Muscle layer of duodenum (tissue), 2 donors: Measurements from ENCODE around the gene TMEM94.
"Not testable (repeated sequence)": the region's sequence is repeated elsewhere in the genome, so short reads cannot be mapped to it uniquely, and the experiment has no call there.

ENCODE experiments used
- H3K27ac ChIP-seq: one replicate; pipeline ENCODE4 v1.7.0; 2013; ENCODE audit warnings: mild to moderate bottlenecking, low read length
- H3K27me3 ChIP-seq: one replicate; pipeline ENCODE4 v1.7.0; 2013; ENCODE audit warnings: low read depth, mild to moderate bottlenecking, control low read depth, low read length
- H3K36me3 ChIP-seq, 2 donors: one replicate each; pipeline ENCODE4 v1.7.0; 2013; ENCODE audit warnings: low read length in 2 of 2, control low read depth in 1 of 2, mild to moderate bottlenecking in 1 of 2; ENCODE audit not compliant: insufficient read depth in 2 of 2, control insufficient read depth in 1 of 2
- H3K4me1 ChIP-seq, 2 donors: one replicate each; pipeline ENCODE4 v1.7.0; 2013; ENCODE audit warnings: low read length in 2 of 2, mild to moderate bottlenecking in 2 of 2, control low read depth in 1 of 2, moderate library complexity in 1 of 2; ENCODE audit not compliant: insufficient read depth in 2 of 2, control insufficient read depth in 1 of 2
- H3K4me3 ChIP-seq, 2 donors: one replicate each; pipeline ENCODE4 v1.7.0; 2013; ENCODE audit warnings: low read length in 2 of 2, low read depth in 1 of 2, mild to moderate bottlenecking in 1 of 2
- H3K9me3 ChIP-seq, 2 donors: one replicate each; pipeline ENCODE4 v1.7.0; 2013; ENCODE audit warnings: low read length in 2 of 2, control low read depth in 1 of 2, mild to moderate bottlenecking in 1 of 2; ENCODE audit not compliant: control insufficient read depth in 1 of 2
- donor health status: healthy.

TMEM94 gene

GRCh38 chr17:75515496-75516254, 59.2 kb downstream of the TMEM94 start, which contains the start of gene CASKIN2:
CASKIN2 (minus strand) TSS chr17:75515537; CDS start chr17:75513804, 1,733 bp downstream.
- H3K4me3 ChIP-seq = peak within 1 kb of the TSS; percentile 68 to 83
- no peaks in the 10 kb centered on the region for H3K27me3 ChIP-seq
- no peaks in the 10 kb centered on the region for H3K9me3 ChIP-seq
- H3K4me1 ChIP-seq = peaks cover 10 to 44% of the 10 kb centered on the region in 2 donors
- peak within 1 kb of the TSS; percentile 45 for H3K27ac ChIP-seq
- H3K36me3 ChIP-seq = peaks cover 3 to 9% of the 10 kb centered on the region in 2 donors

GRCh38 chr17:75516255-75516618, 59.8 kb downstream of the TMEM94 start, which contains the start of gene TSEN54:
TSEN54 (plus strand) TSS chr17:75516528; CDS start chr17:75516561, 33 bp downstream.
- H3K27me3 ChIP-seq = no peaks in the 10 kb centered on the region
- no peaks in the 10 kb centered on the region for H3K9me3 ChIP-seq
- no peak within 1 kb of the TSS for H3K27ac ChIP-seq
- peaks cover 3 to 8% of the 10 kb centered on the region in 2 donors for H3K36me3 ChIP-seq
- H3K4me3 ChIP-seq = peak within 1 kb of the TSS; percentile 68 to 83
- H3K4me1 ChIP-seq = peaks cover 10 to 43% of the 10 kb centered on the region in 2 donors

DNA sequence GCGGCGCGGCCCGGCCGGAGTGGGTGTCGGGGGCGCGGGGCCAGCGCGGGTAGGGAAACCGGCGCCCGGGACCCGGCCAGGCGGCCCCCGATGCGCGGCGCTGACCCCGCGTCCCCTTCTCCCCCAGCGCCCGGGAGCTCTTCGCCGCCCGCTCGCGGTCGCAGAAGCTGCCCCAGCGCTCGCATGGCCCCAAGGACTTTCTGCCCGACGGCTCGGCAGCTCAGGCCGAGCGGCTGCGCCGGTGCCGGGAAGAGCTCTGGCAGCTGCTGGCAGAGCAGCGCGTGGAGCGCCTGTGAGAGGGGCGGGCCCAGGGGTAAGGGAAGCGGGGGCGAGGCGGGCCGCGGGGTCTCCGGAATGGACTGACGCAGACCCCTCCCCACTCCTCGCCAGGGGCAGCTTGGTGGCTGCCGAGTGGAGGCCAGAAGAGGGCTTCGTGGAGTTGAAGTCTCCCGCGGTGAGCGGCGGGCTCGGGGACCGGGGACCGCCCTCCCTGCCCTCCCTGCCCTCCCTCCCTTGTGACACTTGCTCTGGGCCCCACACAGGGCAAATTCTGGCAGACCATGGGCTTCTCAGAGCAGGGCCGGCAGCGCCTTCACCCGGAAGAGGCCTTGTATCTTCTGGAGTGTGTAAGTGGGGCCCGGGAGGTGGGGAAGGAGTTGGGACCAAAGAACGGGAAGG, 60.3 kb downstream of the TMEM94 start:
- Histone ChIP-seq H3K4me1 (peaks cover 10 to 40% of the 10 kb centered on the region in 2 donors), H3K27me3 (no peaks in the 10 kb centered on the region), H3K4me3 (peak overlapping the region; percentile 50 to 83), H3K9me3 (no peaks in the 10 kb centered on the region), H3K36me3 (peaks cover under 1 to 8% of the 10 kb centered on the region in 2 donors), H3K27ac (no peak overlapping the region)

DNA sequence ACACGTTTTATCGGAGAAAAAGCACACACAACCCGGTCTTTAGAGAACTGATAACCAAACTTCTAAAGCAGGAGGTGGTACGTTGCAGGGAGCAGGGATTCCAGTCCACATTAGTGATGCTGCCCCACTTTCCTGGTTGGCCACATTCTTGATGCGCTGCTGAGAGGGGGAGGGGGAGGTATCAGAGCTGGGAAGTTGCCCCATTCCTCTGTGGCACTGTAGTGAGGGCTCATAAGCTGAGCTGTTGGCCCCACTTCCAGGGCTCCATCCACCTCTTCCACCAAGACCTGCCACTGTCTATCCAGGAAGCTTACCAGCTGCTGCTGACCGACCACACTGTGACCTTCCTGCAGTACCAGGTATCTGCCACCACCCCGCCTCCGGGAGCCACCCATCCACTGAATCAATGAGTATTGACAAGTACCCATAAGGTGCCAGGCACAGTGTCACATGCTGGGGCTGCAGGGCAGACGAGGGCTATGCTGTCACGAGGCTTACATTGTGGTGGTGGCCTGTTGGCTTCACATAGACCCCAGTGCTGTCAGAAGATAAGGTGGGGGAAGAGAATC, 60.9 kb downstream of the TMEM94 start:
- no peaks in the 10 kb centered on the region for H3K27me3 ChIP-seq
- H3K36me3 ChIP-seq = peaks cover 0 to 12% of the 10 kb centered on the region in 2 donors

GRCh38 chr17:75518201-75518600, 61.8 kb downstream of the TMEM94 start:
- Histone ChIP-seq H3K9me3 (no peaks in the 10 kb centered on the region), H3K27ac (no peak overlapping the region), H3K36me3 (peaks cover 0 to 13% of the 10 kb centered on the region in 2 donors), H3K27me3 (no peaks in the 10 kb centered on the region), H3K4me1 (peaks cover 10 to 26% of the 10 kb centered on the region in 2 donors), H3K4me3 (no peak overlapping the region)

More for the DNA sequence above, 60.9 kb downstream of the TMEM94 start:
- Histone ChIP-seq H3K4me3 (peak overlapping the region; percentile 50 to 83), H3K27ac (no peak overlapping the region), H3K9me3 (no peaks in the 10 kb centered on the region), H3K4me1 (peaks cover 10 to 34% of the 10 kb centered on the region in 2 donors)

GRCh38 chr17:75518983-75519537, 62.6 kb downstream of the TMEM94 start:
- H3K27me3 ChIP-seq = no peaks in the 10 kb centered on the region
- no peak overlapping the region for H3K27ac ChIP-seq
- peaks cover 0 to 13% of the 10 kb centered on the region in 2 donors for H3K36me3 ChIP-seq
- H3K4me3 ChIP-seq = no peak overlapping the region
- H3K4me1 ChIP-seq = peaks cover 10 to 17% of the 10 kb centered on the region in 2 donors
- H3K9me3 ChIP-seq = no peaks in the 10 kb centered on the region

GRCh38 chr17:75520413-75520812, 64.0 kb downstream of the TMEM94 start:
- H3K9me3 ChIP-seq, H3K27ac ChIP-seq, H3K4me3 ChIP-seq, H3K27me3 ChIP-seq: not testable (repeated sequence)
- peaks cover 0 to 13% of the 10 kb centered on the region in 2 donors for H3K36me3 ChIP-seq
- peaks cover 10 to 19% of the 10 kb centered on the region in 2 donors for H3K4me1 ChIP-seq

DNA sequence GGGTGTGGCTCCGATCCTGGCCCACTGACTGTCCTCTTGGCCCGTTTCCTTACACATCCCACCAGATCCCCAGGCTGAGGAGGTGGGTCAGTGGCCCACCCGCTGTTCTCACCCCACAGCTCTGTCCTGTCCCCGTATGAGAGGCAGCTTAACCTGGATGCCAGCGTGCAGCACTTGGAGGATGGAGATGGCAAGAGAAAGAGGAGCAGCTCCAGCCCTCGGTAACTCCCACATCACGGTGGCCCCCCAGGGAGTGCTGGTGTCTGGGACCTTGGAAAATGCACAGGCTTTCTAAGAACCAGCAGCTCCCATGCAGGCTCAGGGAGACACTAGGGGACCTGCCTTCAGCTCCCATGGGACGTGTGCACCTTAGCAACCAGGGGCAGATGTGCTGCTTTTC, 64.9 kb downstream of the TMEM94 start:
- Histone ChIP-seq H3K4me1 (peaks cover 11 to 26% of the 10 kb centered on the region in 2 donors), H3K4me3 (no peak overlapping the region), H3K9me3 (no peaks in the 10 kb centered on the region), H3K27ac (no peak overlapping the region), H3K27me3 (no peaks in the 10 kb centered on the region), H3K36me3 (peaks cover 0 to 13% of the 10 kb centered on the region in 2 donors)

DNA sequence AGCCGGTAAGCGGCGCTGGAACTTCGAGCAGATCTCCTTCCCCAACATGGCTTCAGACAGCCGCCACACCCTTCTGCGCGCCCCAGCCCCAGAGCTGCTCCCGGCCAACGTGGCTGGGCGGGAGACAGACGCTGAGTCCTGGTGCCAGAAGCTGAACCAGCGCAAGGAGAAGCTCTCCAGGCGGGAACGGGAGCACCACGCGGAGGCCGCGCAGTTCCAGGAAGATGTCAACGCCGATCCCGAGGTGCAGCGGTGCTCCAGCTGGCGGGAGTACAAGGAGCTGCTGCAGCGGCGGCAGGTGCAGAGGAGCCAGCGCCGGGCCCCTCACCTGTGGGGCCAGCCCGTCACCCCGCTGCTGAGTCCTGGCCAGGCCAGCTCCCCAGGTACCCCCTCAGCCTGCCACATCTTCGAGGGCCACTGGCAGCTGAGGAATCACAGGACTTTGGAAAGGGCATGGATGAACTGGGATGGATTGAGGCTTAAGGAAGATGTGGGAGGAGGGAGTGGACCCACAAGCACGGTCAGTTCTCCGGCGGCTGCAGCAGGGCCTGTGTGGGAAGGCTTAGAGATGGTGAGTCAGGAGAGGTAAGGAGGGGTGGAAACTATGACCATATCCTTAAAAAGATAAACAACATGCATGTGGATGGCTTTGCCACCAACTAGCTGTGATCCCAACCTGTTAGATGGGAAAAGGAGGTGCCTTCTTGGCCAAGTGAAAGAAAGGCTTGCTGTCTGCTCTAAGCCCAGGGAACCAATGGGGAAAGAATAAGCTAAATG, 65.7 kb downstream of the TMEM94 start:
- Histone ChIP-seq H3K4me1 (peaks cover 12 to 27% of the 10 kb centered on the region in 2 donors), H3K27me3 (no peaks in the 10 kb centered on the region), H3K27ac (no peak overlapping the region), H3K9me3 (no peaks in the 10 kb centered on the region), H3K4me3 (no peak overlapping the region), H3K36me3 (peaks cover 0 to 13% of the 10 kb centered on the region in 2 donors)

DNA sequence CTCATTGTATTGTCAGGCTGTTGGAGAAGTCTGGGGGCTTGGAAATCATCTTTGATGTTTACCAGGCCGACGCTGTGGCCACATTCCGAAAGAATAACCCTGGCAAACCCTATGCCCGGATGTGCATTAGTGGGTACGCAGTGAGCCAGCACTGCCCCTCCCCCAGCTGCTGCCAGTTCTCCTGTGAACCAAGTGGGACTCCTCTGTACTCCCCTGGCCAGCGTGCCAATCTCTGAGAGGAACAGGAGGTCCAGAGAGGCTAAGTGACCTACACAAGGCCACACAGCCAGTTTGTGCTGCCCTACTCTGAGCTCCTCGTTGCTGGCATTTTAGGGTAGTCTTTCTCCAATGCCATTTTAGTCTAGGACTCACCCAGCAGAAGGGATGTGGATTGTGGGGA, 67.2 kb downstream of the TMEM94 start:
- Histone ChIP-seq H3K9me3 (no peaks in the 10 kb centered on the region), H3K4me3 (no peak overlapping the region), H3K27ac (no peak overlapping the region), H3K4me1 (peaks cover 3 to 19% of the 10 kb centered on the region in 2 donors), H3K27me3 (no peaks in the 10 kb centered on the region), H3K36me3 (peaks cover 0 to 13% of the 10 kb centered on the region in 2 donors)
